Measurements from ENCODE around the gene TNFRSF11A.

DNA sequence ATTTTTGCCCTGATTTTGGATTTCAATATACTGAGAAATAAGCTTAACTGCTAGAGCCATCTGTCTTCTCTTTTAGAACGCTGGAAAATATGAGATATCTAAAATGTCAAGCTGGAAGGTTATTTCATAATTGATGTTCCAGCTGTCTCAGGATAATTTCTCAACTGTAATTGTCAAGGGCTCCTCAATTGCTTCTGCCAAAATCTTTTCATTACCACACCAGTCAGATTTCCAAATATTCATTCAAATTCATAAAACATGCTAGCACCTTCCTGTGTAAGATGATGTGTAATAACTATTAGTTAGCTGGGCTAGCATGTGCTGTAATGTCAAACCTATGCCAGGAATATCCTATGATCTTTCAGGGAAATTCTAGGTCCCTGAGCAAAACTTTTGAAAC lies 88.1 kb downstream of the TNFRSF11A start:
- TF ChIP-seq, protein P1, sequence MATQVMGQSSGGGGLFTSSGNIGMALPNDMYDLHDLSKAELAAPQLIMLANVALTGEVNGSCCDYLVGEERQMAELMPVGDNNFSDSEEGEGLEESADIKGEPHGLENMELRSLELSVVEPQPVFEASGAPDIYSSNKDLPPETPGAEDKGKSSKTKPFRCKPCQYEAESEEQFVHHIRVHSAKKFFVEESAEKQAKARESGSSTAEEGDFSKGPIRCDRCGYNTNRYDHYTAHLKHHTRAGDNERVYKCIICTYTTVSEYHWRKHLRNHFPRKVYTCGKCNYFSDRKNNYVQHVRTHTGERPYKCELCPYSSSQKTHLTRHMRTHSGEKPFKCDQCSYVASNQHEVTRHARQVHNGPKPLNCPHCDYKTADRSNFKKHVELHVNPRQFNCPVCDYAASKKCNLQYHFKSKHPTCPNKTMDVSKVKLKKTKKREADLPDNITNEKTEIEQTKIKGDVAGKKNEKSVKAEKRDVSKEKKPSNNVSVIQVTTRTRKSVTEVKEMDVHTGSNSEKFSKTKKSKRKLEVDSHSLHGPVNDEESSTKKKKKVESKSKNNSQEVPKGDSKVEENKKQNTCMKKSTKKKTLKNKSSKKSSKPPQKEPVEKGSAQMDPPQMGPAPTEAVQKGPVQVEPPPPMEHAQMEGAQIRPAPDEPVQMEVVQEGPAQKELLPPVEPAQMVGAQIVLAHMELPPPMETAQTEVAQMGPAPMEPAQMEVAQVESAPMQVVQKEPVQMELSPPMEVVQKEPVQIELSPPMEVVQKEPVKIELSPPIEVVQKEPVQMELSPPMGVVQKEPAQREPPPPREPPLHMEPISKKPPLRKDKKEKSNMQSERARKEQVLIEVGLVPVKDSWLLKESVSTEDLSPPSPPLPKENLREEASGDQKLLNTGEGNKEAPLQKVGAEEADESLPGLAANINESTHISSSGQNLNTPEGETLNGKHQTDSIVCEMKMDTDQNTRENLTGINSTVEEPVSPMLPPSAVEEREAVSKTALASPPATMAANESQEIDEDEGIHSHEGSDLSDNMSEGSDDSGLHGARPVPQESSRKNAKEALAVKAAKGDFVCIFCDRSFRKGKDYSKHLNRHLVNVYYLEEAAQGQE (IDR thresholded peaks at IDR 0.05; ENCODE audit: borderline replicate concordance): no peak
- TF ChIP-seq, protein P2, sequence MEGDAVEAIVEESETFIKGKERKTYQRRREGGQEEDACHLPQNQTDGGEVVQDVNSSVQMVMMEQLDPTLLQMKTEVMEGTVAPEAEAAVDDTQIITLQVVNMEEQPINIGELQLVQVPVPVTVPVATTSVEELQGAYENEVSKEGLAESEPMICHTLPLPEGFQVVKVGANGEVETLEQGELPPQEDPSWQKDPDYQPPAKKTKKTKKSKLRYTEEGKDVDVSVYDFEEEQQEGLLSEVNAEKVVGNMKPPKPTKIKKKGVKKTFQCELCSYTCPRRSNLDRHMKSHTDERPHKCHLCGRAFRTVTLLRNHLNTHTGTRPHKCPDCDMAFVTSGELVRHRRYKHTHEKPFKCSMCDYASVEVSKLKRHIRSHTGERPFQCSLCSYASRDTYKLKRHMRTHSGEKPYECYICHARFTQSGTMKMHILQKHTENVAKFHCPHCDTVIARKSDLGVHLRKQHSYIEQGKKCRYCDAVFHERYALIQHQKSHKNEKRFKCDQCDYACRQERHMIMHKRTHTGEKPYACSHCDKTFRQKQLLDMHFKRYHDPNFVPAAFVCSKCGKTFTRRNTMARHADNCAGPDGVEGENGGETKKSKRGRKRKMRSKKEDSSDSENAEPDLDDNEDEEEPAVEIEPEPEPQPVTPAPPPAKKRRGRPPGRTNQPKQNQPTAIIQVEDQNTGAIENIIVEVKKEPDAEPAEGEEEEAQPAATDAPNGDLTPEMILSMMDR (IDR thresholded peaks at IDR 0.05; ENCODE audit: poor library complexity, severe bottlenecking): no peak
- TF ChIP-seq EZH2 (IDR thresholded peaks at IDR 0.05; ENCODE audit: borderline replicate concordance, insufficient read depth, low read length, poor library complexity, severe bottlenecking) (no peak), TAF1 (IDR thresholded peaks at IDR 0.05; ENCODE audit: low read depth) (no peak), POLR2AphosphoS5 (IDR thresholded peaks at IDR 0.05) (no peak), MXI1 (conservative IDR thresholded peaks at IDR 0.05; ENCODE audit: poor library complexity, severe bottlenecking) (no peak), RAD21 (conservative IDR thresholded peaks at IDR 0.05) (no peak), SMC3 (conservative IDR thresholded peaks at IDR 0.05; ENCODE audit: poor library complexity) (no peak)

All from neural cell (in vitro differentiated cells).